ENCODE results near the gene FRS2.

FRS2 gene

GRCh38 chr12:69464428-69464827, 5.8 kb upstream of the FRS2 start:
- no peak for TF ChIP-seq CTCF (IDR thresholded peaks at IDR 0.05; ENCODE audit: insufficient read depth, low read depth, low read length, missing control alignments)
- no peak overlapping the region for H3K4me3 ChIP-seq (ENCODE audit: low read length)
- peak; percentile 33 for DNase-seq (ENCODE audit: low read depth)

- no peak overlapping the region for H3K4me3 ChIP-seq (ENCODE audit: low read length)
- DNase-seq (ENCODE audit: low read depth), result no peak
- TF ChIP-seq CTCF (IDR thresholded peaks at IDR 0.05; ENCODE audit: insufficient read depth, low read depth, low read length, missing control alignments), result no peak
Observed at GRCh38 chr12:69466867-69467266, 3.3 kb upstream of the FRS2 start.

- H3K4me3 ChIP-seq (ENCODE audit: low read length), result no peak overlapping the region
- peak; percentile 27 for DNase-seq (ENCODE audit: low read depth)
- TF ChIP-seq CTCF (IDR thresholded peaks at IDR 0.05; ENCODE audit: insufficient read depth, low read depth, low read length, missing control alignments), result no peak
Observed at GRCh38 chr12:69467366-69467765, 2.8 kb upstream of the FRS2 start.

- TF ChIP-seq CTCF (IDR thresholded peaks at IDR 0.05; ENCODE audit: insufficient read depth, low read depth, low read length, missing control alignments), result no peak
- H3K4me3 ChIP-seq (ENCODE audit: low read length), result no peak overlapping the region
- peak; percentile 71 for DNase-seq (ENCODE audit: low read depth)
Observed at GRCh38 chr12:69468237-69469026, 1.8 kb upstream of the FRS2 start.

GRCh38 chr12:69469854-69470188, 367 bp upstream of the FRS2 start:
- no peak for DNase-seq (ENCODE audit: low read depth)
- peak overlapping the region; percentile 91 for H3K4me3 ChIP-seq (ENCODE audit: low read length)
- TF ChIP-seq CTCF (IDR thresholded peaks at IDR 0.05; ENCODE audit: insufficient read depth, low read depth, low read length, missing control alignments), result no peak

- H3K4me3 ChIP-seq (ENCODE audit: low read length), result peak overlapping the region; percentile 91
- TF ChIP-seq CTCF (IDR thresholded peaks at IDR 0.05; ENCODE audit: insufficient read depth, low read depth, low read length, missing control alignments), result no peak
- DNase-seq (ENCODE audit: low read depth), result no peak
Observed at GRCh38 chr12:69471076-69471430, 865 bp downstream of the FRS2 start.
